ENCODE data around the gene CTNNBIP1. TPM values are rescaled to one million over a fixed set of nuclear protein-coding genes. Genes with fewer than 3 reads are reported as not detected.
"Not testable (repeated sequence)": the region's sequence is repeated elsewhere in the genome, so short reads cannot be mapped to it uniquely, and the experiment has no call there.

The CTNNBIP1 gene
- total and polyA plus RNA-seq, 10 donors, result 7.3 to 17.5 (median 12.1) TPM

- H3K9me3 ChIP-seq, result no peaks in the 10 kb centered on the region
- no peak overlapping the region for H3K27ac ChIP-seq
- H3K4me3 ChIP-seq, result no peak overlapping the region
- H3K4me1 ChIP-seq, result peaks cover 0 to 6% (median 2%) of the 10 kb centered on the region in 6 donors
- H3K27me3 ChIP-seq (replicated peaks in 1 of 7), result no peaks in the 10 kb centered on the region
- intact Hi-C loops (cut with DNase I; ENCODE audit: low total_unique reads), result no loop called here
- peaks cover 0 to 50% (median 23%) of the 10 kb centered on the region in 6 donors for H3K36me3 ChIP-seq
- TF ChIP-seq POLR2AphosphoS5 (IDR thresholded peaks at IDR 0.05) (no peak), POLR2A (IDR thresholded peaks at IDR 0.05) (no peak)
- TF ChIP-seq, protein P1, sequence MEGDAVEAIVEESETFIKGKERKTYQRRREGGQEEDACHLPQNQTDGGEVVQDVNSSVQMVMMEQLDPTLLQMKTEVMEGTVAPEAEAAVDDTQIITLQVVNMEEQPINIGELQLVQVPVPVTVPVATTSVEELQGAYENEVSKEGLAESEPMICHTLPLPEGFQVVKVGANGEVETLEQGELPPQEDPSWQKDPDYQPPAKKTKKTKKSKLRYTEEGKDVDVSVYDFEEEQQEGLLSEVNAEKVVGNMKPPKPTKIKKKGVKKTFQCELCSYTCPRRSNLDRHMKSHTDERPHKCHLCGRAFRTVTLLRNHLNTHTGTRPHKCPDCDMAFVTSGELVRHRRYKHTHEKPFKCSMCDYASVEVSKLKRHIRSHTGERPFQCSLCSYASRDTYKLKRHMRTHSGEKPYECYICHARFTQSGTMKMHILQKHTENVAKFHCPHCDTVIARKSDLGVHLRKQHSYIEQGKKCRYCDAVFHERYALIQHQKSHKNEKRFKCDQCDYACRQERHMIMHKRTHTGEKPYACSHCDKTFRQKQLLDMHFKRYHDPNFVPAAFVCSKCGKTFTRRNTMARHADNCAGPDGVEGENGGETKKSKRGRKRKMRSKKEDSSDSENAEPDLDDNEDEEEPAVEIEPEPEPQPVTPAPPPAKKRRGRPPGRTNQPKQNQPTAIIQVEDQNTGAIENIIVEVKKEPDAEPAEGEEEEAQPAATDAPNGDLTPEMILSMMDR (IDR thresholded peaks at IDR 0.05 in 8 of 11, conservative IDR thresholded peaks at IDR 0.05 in 3 of 11), result no peak
- DNase-seq, result no peak
- WGBS, 5 donors, result 72 to 89% (median 84%) methylated on average over 5 of the region's 5 CpGs
Observed at GRCh38 chr1:9927259-9927658, 17.2 kb upstream of the CTNNBIP1 start.

DNA sequence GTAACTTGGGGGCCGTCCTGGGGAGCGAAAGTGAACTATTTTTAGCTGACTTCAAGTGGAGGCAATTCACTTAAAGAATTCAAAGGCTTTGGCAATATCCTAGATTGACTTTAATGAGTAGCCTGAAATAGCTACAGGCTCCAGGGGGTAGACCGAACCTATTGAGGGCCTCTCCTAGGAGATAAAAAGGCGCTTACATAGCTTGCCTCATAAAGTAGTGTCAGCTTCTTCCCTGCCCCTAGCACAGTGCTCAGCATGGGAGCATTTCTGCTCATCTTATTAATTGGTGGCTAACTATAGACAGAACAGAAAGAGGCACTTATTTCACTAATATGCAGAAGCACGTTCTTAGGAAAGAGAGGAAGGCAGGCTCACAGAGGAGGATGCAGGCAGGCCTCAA lies 12.3 kb upstream of the CTNNBIP1 start:
- Histone ChIP-seq H3K9me3 (no peaks in the 10 kb centered on the region), H3K27ac (no peak overlapping the region), H3K27me3 (replicated peaks in 1 of 7) (no peaks in the 10 kb centered on the region), H3K4me3 (no peak overlapping the region), H3K36me3 (peaks cover 0 to 3% (median 0%) of the 10 kb centered on the region in 6 donors), H3K4me1 (peaks cover 0 to 5% (median under 1%) of the 10 kb centered on the region in 6 donors)
- intact Hi-C loops (cut with DNase I; ENCODE audit: low total_unique reads), result no loop called here
- DNase-seq, result no peak
- 75 to 87% (median 86%) methylated on average over 5 of the region's 5 CpGs for WGBS, 5 donors
- TF ChIP-seq POLR2A (IDR thresholded peaks at IDR 0.05) (no peak), POLR2AphosphoS5 (IDR thresholded peaks at IDR 0.05) (no peak)

DNA sequence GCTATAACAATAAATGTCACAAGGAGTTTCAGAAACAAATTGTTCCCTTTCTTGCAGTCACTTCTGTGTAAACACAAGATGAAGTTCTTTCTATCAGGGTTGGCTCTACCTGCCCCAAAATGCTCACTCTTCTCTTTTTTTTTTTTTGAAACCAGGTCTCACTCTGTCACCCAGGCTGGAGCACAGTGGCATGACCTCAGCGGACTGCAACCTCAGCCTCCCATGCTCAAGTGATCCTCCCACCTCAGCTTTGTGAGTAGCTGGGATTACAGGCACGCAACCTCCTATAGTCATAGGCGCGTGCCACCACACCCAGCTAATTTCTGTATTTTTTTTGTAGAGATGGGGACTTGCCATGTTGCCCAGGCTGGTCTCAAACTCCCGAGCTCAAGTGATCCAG lies 10.5 kb upstream of the CTNNBIP1 start:
- no peaks in the 10 kb centered on the region for H3K27me3 ChIP-seq (replicated peaks in 1 of 7)
- H3K9me3 ChIP-seq, result no peaks in the 10 kb centered on the region
- TF ChIP-seq, protein P1 (IDR thresholded peaks at IDR 0.05 in 8 of 11, conservative IDR thresholded peaks at IDR 0.05 in 3 of 11), result no peak
- TF ChIP-seq POLR2A (IDR thresholded peaks at IDR 0.05) (no peak), POLR2AphosphoS5 (IDR thresholded peaks at IDR 0.05) (no peak)
- WGBS, 5 donors, result 82 to 97% (median 95%) methylated on average over 5 of the region's 5 CpGs
- H3K4me1 ChIP-seq, result no peaks in the 10 kb centered on the region
- H3K36me3 ChIP-seq, result no peaks in the 10 kb centered on the region
- intact Hi-C loops (cut with DNase I; ENCODE audit: low total_unique reads), result no loop called here
- no peak overlapping the region for H3K4me3 ChIP-seq
- H3K27ac ChIP-seq, result no peak overlapping the region
- DNase-seq, result no peak

- intact Hi-C loops (cut with DNase I; ENCODE audit: low total_unique reads), result no loop called here
- Histone ChIP-seq H3K27me3 (replicated peaks in 1 of 7) (no peaks in the 10 kb centered on the region), H3K9me3 (no peaks in the 10 kb centered on the region), H3K27ac (no peak overlapping the region), H3K36me3 (no peaks in the 10 kb centered on the region), H3K4me1 (no peaks in the 10 kb centered on the region), H3K4me3 (no peak overlapping the region)
- TF ChIP-seq POLR2A (IDR thresholded peaks at IDR 0.05), result no peak
- TF ChIP-seq POLR2AphosphoS5 (IDR thresholded peaks at IDR 0.05), result no peak
- TF ChIP-seq, protein P1 (IDR thresholded peaks at IDR 0.05 in 8 of 11, conservative IDR thresholded peaks at IDR 0.05 in 3 of 11), result no peak
- 51 to 75% (median 71%) methylated on average over 1 of the region's 1 CpG for WGBS, 5 donors
- DNase-seq, result no peak
Observed at GRCh38 chr1:9917901-9918300, 7.8 kb upstream of the CTNNBIP1 start.

DNA sequence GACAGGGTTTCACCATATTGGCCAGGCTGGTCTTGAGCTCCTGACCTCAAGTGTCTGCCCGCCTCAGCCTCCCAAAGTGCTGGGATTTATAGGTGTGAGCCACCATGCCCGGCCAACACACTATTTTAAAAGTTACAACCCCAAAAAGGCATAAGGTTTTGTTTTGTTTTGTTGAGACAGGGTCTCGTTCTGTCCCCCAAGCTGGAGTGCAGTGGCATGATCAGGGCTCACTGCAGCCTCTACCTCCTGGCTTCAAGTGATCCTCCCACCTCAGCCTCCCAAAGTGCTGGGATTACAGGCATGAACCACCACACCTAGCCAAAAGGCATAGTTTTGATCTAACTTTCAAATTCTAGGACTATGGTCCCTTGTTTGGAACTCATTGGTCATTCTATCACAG lies 7.4 kb upstream of the CTNNBIP1 start:
- H3K4me3 ChIP-seq; DNase-seq; H3K4me1 ChIP-seq; H3K9me3 ChIP-seq; H3K27ac ChIP-seq; H3K36me3 ChIP-seq; H3K27me3 ChIP-seq (replicated peaks in 1 of 7); intact Hi-C loops (cut with DNase I; ENCODE audit: low total_unique reads): not testable (repeated sequence)
- WGBS, 5 donors, result 86 to 96% (median 88%) methylated on average over 3 of the region's 3 CpGs

Measured in spleen (tissue), 11 donors.